K562 (cell line): Measurements from ENCODE around the gene DPEP1. TPM values are rescaled to one million over a fixed set of nuclear protein-coding genes. Genes with fewer than 3 reads are reported as not detected.

Source experiments
- E2F1 ChIP-seq: sonication (generic); formaldehyde crosslinking; IDR thresholded peaks from 2 replicates; pipeline ENCODE4 v1.8.1; 2023; ENCODE audit warnings: mild to moderate bottlenecking, missing genetic modification reagents, moderate library complexity
- RBFOX2 ChIP-seq: fragments of 200-400 bp; formaldehyde crosslinking; IDR thresholded peaks from 2 replicates; pipeline ENCODE4 v1.6.1; 2017; ENCODE audit warnings: low read depth, mild to moderate bottlenecking, low read length, moderate library complexity
- RFX7 ChIP-seq: fragments of 250-450 bp; sonication (Bioruptor Pico); IDR thresholded peaks from 2 replicates; pipeline ENCODE4 v1.5.1; 2021; ENCODE audit warnings: mild to moderate bottlenecking
- ZNF696 ChIP-seq: fragments of 250-450 bp; sonication (Bioruptor Pico); conservative IDR thresholded peaks from 2 replicates; pipeline ENCODE4 v1.4.0; 2020; ENCODE audit warnings: mild to moderate bottlenecking, moderate library complexity
- polyA plus RNA-seq, 8 experiments: library from polyadenylated mRNA; depleted of rRNA in 4 of 8; stranded (reverse) in 5 of 8; unstranded in 3 of 8; fragments of >200 nt; fragmentation: Nextera tagmentation in 2 of 8; fragmentation: Illumina TruSeq in 1 of 8; extraction: Ambion mirVana in 2 of 8; extraction: Trizol in 1 of 8; gene quantifications; 2 replicates each; pipeline versions ENCODE4 v1.2.1 to v1.2.3, GENCODE V29; 2011 to 2014; ENCODE audit warnings: inconsistent platforms in 1 of 8, missing spikeins in 1 of 8
- total RNA-seq, 7 experiments: library from RNA; depleted of rRNA in 6 of 7; stranded (reverse); fragments of >200 nt in 6 of 7; fragmentation: Illumina TruSeq in 2 of 7; extraction: Trizol in 2 of 7; gene quantifications; 2 replicates each; pipeline versions ENCODE4 v1.2.1 to v1.2.3, GENCODE V29; 2011 to 2021; ENCODE audit warnings: low replicate concordance in 1 of 7
- TF ChIP-seq, protein P1 (sequence below): fragments of 450-650 bp; IDR thresholded peaks from 2 replicates; pipeline ENCODE4 v1.7.1; 2018; ENCODE audit warnings: mild to moderate bottlenecking, low read depth; ENCODE audit not compliant: partially characterized antibody

DPEP1 gene
- total and polyA plus RNA-seq, 9 of the 15 experiments (the other 6 are each of a cell fraction or from before 2014, with no cell fraction given) = 0.14 to 0.31 (median 0.20) TPM; not detected in 6

- TF ChIP-seq E2F1 (CRISPR knock-in tag) (peak; percentile 72), ZNF696 (CRISPR knock-in tag) (0 out of 2 replicates have a peak, but pooled peaks have one; percentile 26), RBFOX2 (peak; percentile 74), RFX7 (CRISPR knock-in tag) (no peak)
- TF ChIP-seq, protein P1, sequence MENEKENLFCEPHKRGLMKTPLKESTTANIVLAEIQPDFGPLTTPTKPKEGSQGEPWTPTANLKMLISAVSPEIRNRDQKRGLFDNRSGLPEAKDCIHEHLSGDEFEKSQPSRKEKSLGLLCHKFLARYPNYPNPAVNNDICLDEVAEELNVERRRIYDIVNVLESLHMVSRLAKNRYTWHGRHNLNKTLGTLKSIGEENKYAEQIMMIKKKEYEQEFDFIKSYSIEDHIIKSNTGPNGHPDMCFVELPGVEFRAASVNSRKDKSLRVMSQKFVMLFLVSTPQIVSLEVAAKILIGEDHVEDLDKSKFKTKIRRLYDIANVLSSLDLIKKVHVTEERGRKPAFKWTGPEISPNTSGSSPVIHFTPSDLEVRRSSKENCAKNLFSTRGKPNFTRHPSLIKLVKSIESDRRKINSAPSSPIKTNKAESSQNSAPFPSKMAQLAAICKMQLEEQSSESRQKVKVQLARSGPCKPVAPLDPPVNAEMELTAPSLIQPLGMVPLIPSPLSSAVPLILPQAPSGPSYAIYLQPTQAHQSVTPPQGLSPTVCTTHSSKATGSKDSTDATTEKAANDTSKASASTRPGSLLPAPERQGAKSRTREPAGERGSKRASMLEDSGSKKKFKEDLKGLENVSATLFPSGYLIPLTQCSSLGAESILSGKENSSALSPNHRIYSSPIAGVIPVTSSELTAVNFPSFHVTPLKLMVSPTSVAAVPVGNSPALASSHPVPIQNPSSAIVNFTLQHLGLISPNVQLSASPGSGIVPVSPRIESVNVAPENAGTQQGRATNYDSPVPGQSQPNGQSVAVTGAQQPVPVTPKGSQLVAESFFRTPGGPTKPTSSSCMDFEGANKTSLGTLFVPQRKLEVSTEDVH = no peak
Observed at GRCh38 chr16:89565506-89566372, 47.7 kb upstream of the DPEP1 start (continued).
